CD4-positive, alpha-beta T cell treated with Interleukin-21 for 1 hour (primary cell): ENCODE results near the gene CLDN10.
"Not testable (repeated sequence)": the region's sequence is repeated elsewhere in the genome, so short reads cannot be mapped to it uniquely, and the experiment has no call there.

Experiments used
- DNase-seq: peaks from one replicate; pipeline ENCODE4 v3.0.0-alpha.2; 2020

CLDN10 gene, protein sequence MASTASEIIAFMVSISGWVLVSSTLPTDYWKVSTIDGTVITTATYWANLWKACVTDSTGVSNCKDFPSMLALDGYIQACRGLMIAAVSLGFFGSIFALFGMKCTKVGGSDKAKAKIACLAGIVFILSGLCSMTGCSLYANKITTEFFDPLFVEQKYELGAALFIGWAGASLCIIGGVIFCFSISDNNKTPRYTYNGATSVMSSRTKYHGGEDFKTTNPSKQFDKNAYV

GRCh38 chr13:95552539-95553441, at the start of gene CLDN10:
CLDN10 (plus strand) TSS chr13:95552720; CDS start chr13:95552754, 34 bp downstream.
- DNase-seq: no peak

- no peak for DNase-seq
Observed at GRCh38 chr13:95503662-95504061, 48.9 kb upstream of the CLDN10 start.

DNA sequence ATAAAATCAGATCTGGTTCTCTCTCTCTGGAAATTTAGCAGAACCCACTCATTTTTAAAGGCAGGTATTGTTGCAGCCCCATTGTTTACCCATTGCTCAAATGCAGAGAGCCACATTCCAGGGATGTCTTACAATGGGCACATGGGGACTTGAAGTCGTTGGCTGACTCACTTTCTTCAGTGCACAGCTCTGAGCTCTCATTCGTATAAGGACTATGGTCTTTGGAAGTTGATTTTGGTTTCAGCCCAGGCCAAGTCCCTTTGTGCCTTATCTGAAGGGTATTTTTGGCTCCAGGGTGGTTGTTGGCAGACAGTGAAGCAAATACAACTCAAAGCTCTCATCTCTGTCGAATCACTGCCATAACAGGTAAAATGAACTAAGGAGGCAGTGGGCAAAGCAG, 47.3 kb upstream of the CLDN10 start:
- DNase-seq: no peak

GRCh38 chr13:95505986-95506385, 46.5 kb upstream of the CLDN10 start:
- no peak for DNase-seq

GRCh38 chr13:95507991-95508390, 44.5 kb upstream of the CLDN10 start:
- DNase-seq: no peak

DNA sequence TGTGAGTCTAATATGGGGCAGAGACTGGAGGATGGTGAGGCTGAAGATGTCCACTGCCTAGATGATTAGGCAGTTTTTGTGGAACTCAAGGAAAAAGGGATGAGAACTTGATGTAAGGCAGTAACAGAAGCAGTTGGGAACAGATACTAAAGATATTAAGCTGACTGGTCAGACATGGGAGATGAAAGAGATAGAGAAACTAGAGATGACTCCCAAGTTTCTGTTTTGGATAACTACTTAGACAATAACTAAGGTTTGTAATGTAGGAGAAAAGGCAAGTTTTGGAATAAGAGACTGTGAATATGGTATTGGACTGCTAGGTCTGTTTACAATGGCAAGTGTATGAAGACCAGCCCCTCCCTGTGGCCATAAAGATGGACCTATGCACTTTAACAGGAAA, 43.5 kb upstream of the CLDN10 start:
- no peak for DNase-seq

GRCh38 chr13:95509521-95510310, 42.8 kb upstream of the CLDN10 start:
- DNase-seq: no peak

DNA sequence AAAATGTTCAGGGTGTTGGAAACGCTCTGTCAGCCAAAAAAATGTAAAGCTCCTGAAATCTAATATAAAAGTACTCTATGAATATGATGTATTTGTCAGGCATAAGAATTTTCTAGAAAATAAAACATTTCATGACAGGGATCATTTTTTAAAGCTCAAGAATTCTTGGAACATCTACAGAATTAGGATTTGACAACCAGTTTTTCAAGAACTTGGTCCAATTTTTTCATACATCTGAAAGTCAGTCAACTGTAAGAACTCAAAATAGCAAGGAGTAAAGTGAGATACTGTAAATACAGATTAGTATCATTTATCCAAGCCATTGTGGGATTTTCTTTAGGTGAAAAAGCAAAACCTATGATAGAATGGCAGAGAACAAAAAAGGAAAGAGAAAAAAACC, 41.6 kb upstream of the CLDN10 start:
- DNase-seq: no peak

DNA sequence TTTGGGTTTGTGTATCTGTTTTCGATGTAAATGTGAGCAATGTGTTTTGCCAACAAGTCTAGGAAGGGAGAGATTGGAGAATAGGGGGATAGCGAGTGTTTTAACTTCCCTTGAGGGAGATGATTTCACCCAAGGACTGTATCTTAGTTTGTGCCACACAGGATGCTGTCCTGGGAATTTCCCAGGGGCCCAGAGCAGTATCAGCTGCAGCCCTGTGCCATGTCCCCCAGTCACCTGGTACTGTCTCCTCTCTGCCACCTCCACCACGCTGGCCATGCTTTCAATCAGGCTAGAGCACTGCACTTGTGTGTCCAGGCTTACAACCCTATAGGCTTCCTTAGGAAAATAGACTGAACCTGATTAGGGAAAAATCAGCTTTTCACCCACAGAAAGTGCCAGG, 40.1 kb upstream of the CLDN10 start:
- no peak for DNase-seq

- no peak for DNase-seq
Observed at GRCh38 chr13:95512957-95513356, 39.6 kb upstream of the CLDN10 start.

GRCh38 chr13:95515606-95516005, 36.9 kb upstream of the CLDN10 start:
- not testable (repeated sequence) for DNase-seq

DNA sequence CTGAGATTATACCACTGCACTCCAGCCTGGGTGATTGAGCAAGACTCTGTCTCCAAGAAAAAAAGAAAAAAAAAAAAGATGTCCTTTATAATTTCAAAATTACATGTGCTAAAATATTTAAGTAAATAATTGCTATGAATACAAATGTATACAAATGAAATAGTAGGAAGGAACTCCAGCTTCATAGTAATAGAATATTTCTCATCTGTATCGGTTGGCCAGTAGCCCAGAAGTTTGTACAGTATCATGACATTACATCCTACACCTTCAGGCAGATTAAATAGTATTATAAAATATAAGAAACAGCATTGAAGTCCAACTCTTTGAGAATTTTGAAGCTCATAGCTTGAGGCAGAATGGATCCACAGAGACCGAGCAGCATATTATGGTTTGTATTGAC, 36.5 kb upstream of the CLDN10 start:
- DNase-seq: no peak

DNA sequence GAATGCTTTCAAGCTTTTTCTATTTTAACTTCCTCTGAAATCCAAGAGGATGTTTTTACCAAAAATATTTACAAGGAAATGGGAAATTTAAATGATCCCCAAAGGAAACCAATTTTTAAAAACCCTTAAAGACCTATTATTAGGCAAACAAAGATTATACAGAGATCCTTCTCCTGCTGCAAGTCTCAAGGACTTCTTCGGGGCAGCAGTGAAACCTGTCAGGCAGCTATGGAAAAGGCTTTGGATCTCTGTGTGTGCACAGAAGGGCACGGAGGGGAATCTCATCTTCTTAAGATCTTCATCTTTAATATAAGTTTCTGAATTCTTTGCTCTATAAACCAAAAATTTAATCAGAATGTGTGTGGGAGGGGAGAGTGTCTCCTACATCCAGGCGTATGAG, 36.0 kb upstream of the CLDN10 start:
- no peak for DNase-seq

GRCh38 chr13:95523598-95523997, 28.9 kb upstream of the CLDN10 start:
- DNase-seq: no peak

DNA sequence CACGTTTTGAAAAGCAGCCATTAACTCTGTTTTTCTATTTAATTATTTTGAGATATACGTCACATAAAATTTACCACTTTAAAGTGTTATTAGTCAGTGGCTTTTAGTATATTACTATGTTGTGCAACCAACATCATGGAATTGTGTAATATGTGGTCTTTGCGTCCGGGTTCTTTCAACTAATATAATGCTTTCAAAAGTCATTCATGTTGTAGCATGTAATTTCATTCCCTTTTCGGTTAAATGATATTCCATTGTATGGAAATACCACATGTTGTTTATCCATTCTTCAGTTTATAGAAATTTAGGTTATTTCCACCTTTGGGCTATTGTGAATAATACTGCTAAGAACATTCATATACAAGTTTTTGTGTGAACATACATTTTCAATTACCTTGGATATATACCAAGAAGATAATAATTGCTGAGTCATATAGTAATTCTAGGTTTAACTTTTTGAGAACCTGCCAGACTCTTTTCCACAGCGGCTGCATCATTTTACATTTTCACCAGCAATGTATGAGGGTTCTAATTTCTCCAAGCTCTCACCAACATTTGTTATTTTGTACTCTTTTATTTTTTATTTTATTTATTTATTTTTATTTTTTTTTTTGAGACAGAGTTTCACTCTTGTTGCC, 28.1 kb upstream of the CLDN10 start:
- DNase-seq: no peak

DNA sequence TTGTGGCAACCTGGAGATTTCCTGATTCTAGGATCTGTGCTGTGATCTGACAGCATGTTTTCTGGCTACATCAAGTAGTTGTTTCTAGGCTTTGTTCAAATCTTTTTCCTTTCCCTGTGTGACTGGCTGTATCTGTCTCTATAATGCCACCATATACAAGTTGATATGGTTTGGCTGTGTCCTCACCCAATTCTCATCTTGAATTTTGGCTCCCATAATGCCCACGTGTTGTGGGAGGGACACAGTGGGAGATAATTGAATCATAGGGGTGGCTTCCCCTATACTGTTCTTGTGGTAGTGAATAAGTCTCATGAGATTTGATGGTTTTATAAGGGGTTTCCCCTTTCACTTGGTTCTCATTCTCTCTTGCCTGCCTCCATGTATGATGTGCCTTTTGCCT, 24.6 kb upstream of the CLDN10 start:
- DNase-seq: no peak

DNA sequence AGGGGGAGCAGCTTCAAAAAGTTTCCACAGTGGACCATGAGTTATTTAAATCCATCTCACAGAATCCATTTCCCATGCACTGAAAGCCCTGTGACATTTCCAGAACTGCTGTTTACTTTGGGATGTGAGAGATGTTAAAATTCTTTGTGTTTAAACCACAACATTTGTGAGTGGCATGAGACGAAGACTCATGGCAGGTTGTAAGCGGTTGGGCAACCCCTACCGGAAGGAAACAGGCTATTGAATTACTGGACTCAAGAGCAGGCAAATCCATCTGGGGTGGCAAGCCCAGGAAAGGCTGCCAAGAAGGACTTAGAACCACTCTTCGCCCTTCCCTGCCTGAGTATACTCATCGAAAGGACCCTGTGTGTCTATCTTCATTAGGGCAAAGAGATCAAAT, 22.3 kb upstream of the CLDN10 start:
- no peak for DNase-seq

DNA sequence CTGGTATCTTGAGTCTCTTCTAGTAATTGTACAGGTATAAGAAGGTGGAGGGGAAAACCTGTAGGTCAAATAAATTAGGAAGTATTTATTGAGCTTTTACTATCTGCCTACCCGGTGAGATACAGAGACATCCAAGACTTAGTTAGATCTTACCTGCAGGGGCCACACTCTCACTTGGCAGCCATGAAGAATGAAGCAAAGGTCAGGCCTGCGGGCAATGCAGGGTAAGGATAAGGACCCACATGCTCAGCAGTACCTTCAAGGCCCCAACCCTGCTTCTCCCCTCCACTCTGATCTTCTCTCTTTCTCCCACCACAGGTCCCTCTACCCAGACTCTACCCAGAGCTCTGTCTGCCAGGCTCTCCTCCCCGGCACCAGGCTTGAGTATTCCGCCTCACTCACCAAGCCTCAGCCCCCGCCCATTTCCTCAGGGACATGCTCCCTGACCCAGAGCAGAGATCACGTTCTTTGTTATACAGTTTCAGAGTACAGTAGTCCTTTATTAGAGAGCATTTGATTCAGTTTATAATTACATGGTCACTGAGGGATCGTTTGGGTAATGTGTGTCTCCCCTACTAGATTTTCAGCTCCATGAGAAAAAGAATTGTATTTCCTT, 18.9 kb upstream of the CLDN10 start:
- no peak for DNase-seq

GRCh38 chr13:95535243-95535642, 17.3 kb upstream of the CLDN10 start:
- no peak for DNase-seq

DNA sequence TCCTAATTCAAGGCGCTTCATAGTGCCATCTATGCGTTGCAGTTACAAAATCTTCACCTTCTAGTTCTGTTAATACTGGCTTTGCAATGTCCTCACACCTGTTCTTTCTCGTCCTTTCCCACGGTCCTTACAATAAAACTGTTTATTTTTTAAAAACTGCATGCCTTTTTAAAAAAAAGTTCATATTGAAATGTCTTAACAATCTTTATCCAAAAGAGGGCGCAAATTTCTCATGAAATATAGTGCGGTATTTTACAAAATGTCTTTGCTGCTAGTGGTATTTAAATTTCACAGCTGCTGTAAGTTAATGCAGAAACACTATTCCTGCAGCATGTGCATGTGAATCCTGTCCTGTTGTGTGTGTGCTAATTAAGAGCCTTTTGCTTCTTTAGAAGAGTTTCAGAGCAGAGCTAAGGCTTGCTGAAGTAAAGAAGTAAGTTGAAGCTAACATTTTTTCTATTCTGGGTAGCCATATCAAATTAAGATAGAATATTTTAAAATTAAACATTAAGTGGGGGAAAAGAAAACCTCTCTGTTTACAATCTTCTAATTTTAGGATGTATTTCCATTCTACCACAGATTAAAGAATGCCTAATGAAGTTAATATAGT, 15.8 kb upstream of the CLDN10 start:
- peak; percentile 13 for DNase-seq

GRCh38 chr13:95540888-95541287, 11.6 kb upstream of the CLDN10 start:
- DNase-seq: no peak

DNA sequence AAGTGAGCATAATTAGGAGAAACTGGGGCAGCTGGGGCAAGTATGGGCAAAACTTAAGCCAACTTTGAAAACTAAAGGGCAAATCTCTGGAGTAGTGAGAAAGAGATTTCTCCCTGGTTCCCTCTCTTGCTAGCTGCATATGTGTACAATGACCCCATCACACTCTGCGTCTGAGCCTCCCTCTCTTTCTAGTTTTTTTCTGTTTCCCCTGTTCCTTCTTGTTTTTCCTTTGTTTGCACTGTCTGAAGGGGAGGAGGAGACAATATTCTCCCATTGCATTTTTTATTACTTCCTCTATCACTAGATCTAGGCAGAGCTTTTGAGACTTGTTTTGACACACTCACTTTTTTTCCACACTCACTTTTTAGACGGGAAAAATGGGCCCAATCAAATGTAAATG, 11.2 kb upstream of the CLDN10 start:
- DNase-seq: no peak
